Breast epithelium (tissue), 4 donors: ENCODE data around the gene GJD4. TPM values are rescaled to one million over a fixed set of nuclear protein-coding genes. Genes with fewer than 3 reads are reported as not detected.

ENCODE experiments used
- DNase-seq, 2 donors: peaks; one replicate each; pipeline ENCODE4 v3.0.0-alpha.2; 2019; ENCODE audit warnings: low spot score in 2 of 2
- H3K27ac ChIP-seq, 2 donors: fragments of 200-600 bp; sonication (generic) in 1 of 2; one replicate each; pipeline ENCODE4 v1.5.1; 2016 to 2019; ENCODE audit warnings: mild to moderate bottlenecking in 1 of 2
- H3K27me3 ChIP-seq, 2 donors: fragments of 200-600 bp; sonication (generic) in 1 of 2; one replicate each; pipeline versions ENCODE4 v1.5.1 to v1.6.0; 2017 to 2019; ENCODE audit warnings: control low read depth in 1 of 2, mild to moderate bottlenecking in 1 of 2
- H3K36me3 ChIP-seq: fragments of 200-600 bp; one replicate; pipeline ENCODE4 v1.5.1; 2019
- H3K4me1 ChIP-seq, 2 donors: fragments of 200-600 bp; sonication (generic); one replicate each; pipeline ENCODE4 v1.5.1; 2016 to 2019; ENCODE audit warnings: control low read depth in 1 of 2
- H3K4me3 ChIP-seq, 3 donors: fragments of 200-600 bp; sonication (generic); 1 replicate in 2 of 3; 2 replicates in 1 of 3; pipeline ENCODE4 v1.5.1; 2016 to 2019; ENCODE audit warnings: mild to moderate bottlenecking in 3 of 3, moderate library complexity in 2 of 3
- H3K9me3 ChIP-seq, 2 donors: fragments of 200-600 bp; sonication (generic) in 1 of 2; one replicate each; pipeline ENCODE4 v1.5.1; 2016 to 2019; ENCODE audit warnings: control low read depth in 1 of 2
- POLR2A ChIP-seq: fragments of 450-650 bp; IDR thresholded peaks from one replicate; pipeline ENCODE4 v1.6.1; 2016; ENCODE audit warnings: antibody characterized with exemption, mild to moderate bottlenecking, moderate library complexity
- POLR2AphosphoS5 ChIP-seq, 3 donors: sonication (generic); formaldehyde crosslinking; IDR thresholded peaks; one replicate each; pipeline ENCODE4 v1.6.1; 2017; ENCODE audit warnings: antibody characterized with exemption in 3 of 3
- intact Hi-C: fragments of 100-400 bp; cut with DNase I; formaldehyde crosslinking; loops from one replicate; pipeline ENCODE4 v1.15.1; 2023; ENCODE audit warnings: low total_unique reads
- total RNA-seq, 3 donors: library from RNA; depleted of rRNA; stranded (reverse); fragments of >200 nt; gene quantifications; one replicate each; pipeline ENCODE4 v1.1.0, GENCODE V29; 2016
- TF ChIP-seq, protein P1 (sequence below), 3 donors: fragments of 450-650 bp; IDR thresholded peaks; one replicate each; pipeline ENCODE4 v1.5.1; 2016 to 2017; ENCODE audit warnings: antibody characterized with exemption in 3 of 3, mild to moderate bottlenecking in 3 of 3, moderate library complexity in 3 of 3

GJD4 gene
- total RNA-seq = not detected

DNA sequence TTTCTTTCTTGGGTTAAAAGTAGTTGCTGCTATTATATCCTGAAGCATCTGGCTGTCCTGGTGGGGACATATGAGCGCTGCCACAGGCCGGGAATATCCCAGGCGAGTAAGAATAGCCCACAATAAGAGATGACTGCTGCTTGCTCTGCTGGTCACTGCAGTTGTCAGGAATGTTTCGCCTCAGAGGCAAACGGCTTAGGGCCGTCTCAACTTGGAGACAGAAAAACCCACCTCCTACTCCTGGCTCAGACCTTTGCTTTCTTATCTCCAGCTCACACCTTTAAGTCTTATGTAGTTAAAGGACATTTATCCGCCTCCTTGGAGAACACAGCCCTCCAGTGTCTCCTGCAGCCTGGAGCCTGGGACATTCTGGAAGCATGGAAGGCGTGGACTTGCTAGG lies at the start of gene GJD4:
Gene GJD4, plus strand, starts transcription at position 151 of the 400 bp plus-strand sequence. Its CDS starts 227 bp downstream, at position 378.
- no peaks in the 10 kb centered on the region for H3K9me3 ChIP-seq
- H3K27me3 ChIP-seq = peaks cover 0 to 12% of the 10 kb centered on the region in 2 donors
- intact Hi-C loops = loop anchor here (10.0 kb wide), 1 partner anchor 740 kb away; no protein-coding TSS in a partner anchor
- no peak within 1 kb of the TSS for H3K4me3 ChIP-seq
- TF ChIP-seq POLR2AphosphoS5 (IDR thresholded peaks at IDR 0.05) (no peak), POLR2A (no peak)
- TF ChIP-seq, protein P1, sequence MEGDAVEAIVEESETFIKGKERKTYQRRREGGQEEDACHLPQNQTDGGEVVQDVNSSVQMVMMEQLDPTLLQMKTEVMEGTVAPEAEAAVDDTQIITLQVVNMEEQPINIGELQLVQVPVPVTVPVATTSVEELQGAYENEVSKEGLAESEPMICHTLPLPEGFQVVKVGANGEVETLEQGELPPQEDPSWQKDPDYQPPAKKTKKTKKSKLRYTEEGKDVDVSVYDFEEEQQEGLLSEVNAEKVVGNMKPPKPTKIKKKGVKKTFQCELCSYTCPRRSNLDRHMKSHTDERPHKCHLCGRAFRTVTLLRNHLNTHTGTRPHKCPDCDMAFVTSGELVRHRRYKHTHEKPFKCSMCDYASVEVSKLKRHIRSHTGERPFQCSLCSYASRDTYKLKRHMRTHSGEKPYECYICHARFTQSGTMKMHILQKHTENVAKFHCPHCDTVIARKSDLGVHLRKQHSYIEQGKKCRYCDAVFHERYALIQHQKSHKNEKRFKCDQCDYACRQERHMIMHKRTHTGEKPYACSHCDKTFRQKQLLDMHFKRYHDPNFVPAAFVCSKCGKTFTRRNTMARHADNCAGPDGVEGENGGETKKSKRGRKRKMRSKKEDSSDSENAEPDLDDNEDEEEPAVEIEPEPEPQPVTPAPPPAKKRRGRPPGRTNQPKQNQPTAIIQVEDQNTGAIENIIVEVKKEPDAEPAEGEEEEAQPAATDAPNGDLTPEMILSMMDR (IDR thresholded peaks at IDR 0.05) = no peak
- no peaks in the 10 kb centered on the region for H3K4me1 ChIP-seq
- no peak within 1 kb of the TSS for H3K27ac ChIP-seq
- no peak for DNase-seq
- H3K36me3 ChIP-seq = no peaks in the 10 kb centered on the region

DNA sequence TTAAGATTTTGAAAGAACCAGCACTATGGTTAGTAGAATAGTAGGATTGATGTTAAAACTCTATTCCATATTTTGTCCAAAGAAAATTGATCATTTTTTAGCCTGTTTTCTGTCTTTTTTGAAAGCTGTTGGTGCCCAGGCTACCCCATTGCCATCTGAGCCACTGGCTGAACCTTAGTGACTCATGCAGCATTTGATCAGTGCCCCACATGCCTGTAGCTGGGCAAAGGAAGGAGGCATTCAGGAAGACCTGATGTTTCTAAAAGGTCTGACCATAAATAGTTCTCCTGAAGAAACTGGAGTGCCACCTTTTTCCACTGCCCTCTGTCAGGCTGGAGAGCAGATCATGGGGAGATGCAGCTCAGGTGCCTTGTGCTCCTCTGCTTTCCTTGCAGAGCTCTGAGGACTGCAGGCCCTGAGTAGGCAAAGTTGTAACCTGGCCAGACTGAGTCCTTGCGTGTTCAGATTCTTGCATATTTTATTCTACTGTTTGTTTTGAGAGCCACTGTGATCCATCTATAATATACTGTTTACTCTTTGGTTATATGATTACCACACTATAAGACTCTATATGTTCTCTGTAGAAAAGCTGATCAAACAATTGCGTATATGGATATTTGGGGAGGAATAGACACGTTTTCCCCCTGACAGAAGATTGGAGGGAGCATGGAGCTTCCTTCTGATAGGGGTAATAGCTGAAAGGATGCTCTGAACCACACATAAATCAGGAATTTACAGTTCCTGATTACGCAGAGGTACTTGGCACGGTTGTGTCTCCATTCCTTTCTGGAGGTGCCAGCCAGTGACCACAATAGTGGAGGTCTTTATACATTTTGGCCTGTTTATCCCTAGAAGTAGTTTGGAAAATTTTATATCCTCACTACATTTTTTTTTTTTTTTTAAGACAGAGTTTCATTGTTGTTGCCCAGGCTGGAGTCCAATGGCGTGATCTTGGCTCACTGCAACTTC lies 48.9 kb upstream of the GJD4 start:
- Histone ChIP-seq H3K27me3 (no peaks in the 10 kb centered on the region), H3K36me3 (no peaks in the 10 kb centered on the region), H3K4me1 (no peaks in the 10 kb centered on the region), H3K4me3 (no peak overlapping the region), H3K9me3 (no peaks in the 10 kb centered on the region), H3K27ac (peak overlapping the region in 1 of 2 donors; percentile 17)
- intact Hi-C loops = loop anchor here (5.0 kb wide), 1 partner anchor 986 kb away; no protein-coding TSS in a partner anchor
- TF ChIP-seq POLR2AphosphoS5 (IDR thresholded peaks at IDR 0.05) (no peak), POLR2A (no peak)
- TF ChIP-seq, protein P1 (IDR thresholded peaks at IDR 0.05) = no peak
- no peak for DNase-seq

DNA sequence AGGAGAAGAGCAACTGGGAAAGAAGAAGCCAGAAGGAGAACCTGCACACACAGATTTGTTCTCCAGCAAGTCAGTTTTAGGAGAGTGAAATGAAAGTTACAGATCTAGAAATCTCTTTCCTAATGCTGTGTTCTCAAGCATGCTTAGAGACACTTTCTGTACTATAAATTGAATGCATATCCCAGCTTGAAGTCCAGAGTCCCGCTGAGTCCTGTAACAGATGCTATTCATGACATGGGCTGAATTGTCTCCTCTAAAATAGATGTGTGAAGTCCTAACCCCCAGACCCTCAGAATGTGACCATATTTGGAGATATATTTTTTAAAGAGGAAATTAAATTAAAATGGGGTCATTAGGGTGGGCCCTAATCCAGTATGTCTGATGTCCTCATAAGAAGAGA lies 46.9 kb upstream of the GJD4 start:
- H3K9me3 ChIP-seq = no peaks in the 10 kb centered on the region
- H3K4me1 ChIP-seq = no peaks in the 10 kb centered on the region
- H3K36me3 ChIP-seq = no peaks in the 10 kb centered on the region
- no peaks in the 10 kb centered on the region for H3K27me3 ChIP-seq
- H3K4me3 ChIP-seq = no peak overlapping the region
- no peak for DNase-seq
- no peak overlapping the region for H3K27ac ChIP-seq
- intact Hi-C loops = loop anchor here (5.0 kb wide), 1 partner anchor 984 kb away; no protein-coding TSS in a partner anchor
- no peak for TF ChIP-seq POLR2AphosphoS5 (IDR thresholded peaks at IDR 0.05)
- TF ChIP-seq, protein P1 (IDR thresholded peaks at IDR 0.05) = no peak
- no peak for TF ChIP-seq POLR2A

GRCh38 chr10:35559416-35559815 lies 45.7 kb upstream of the GJD4 start:
- H3K9me3 ChIP-seq = no peaks in the 10 kb centered on the region
- H3K36me3 ChIP-seq = no peaks in the 10 kb centered on the region
- no peaks in the 10 kb centered on the region for H3K27me3 ChIP-seq
- TF ChIP-seq POLR2AphosphoS5 (IDR thresholded peaks at IDR 0.05) = no peak
- TF ChIP-seq, protein P1 (IDR thresholded peaks at IDR 0.05) = no peak
- TF ChIP-seq POLR2A = no peak
- no peak overlapping the region for H3K27ac ChIP-seq
- intact Hi-C loops = loop anchor here (5.0 kb wide), 1 partner anchor 983 kb away; no protein-coding TSS in a partner anchor
- H3K4me1 ChIP-seq = no peaks in the 10 kb centered on the region
- DNase-seq = no peak
- no peak overlapping the region for H3K4me3 ChIP-seq

GRCh38 chr10:35561715-35562114 lies 43.4 kb upstream of the GJD4 start:
- no peaks in the 10 kb centered on the region for H3K9me3 ChIP-seq
- intact Hi-C loops = no loop called here
- no peak for DNase-seq
- no peaks in the 10 kb centered on the region for H3K36me3 ChIP-seq
- no peak overlapping the region for H3K27ac ChIP-seq
- H3K27me3 ChIP-seq = no peaks in the 10 kb centered on the region
- H3K4me1 ChIP-seq = no peaks in the 10 kb centered on the region
- TF ChIP-seq POLR2A (no peak), POLR2AphosphoS5 (IDR thresholded peaks at IDR 0.05) (no peak)
- TF ChIP-seq, protein P1 (IDR thresholded peaks at IDR 0.05) = no peak
- H3K4me3 ChIP-seq = no peak overlapping the region
